HG03520 (cell line): Measurements from ENCODE around the gene CIP2A.

Experiments
- ATAC-seq: cut with Tn5 transposase; IDR thresholded peaks from one replicate; pipeline ENCODE4 v1.9.1; 2021; ENCODE audit warnings: mild to moderate bottlenecking, moderate library complexity; ENCODE audit not compliant: unreplicated experiment

CIP2A gene

DNA sequence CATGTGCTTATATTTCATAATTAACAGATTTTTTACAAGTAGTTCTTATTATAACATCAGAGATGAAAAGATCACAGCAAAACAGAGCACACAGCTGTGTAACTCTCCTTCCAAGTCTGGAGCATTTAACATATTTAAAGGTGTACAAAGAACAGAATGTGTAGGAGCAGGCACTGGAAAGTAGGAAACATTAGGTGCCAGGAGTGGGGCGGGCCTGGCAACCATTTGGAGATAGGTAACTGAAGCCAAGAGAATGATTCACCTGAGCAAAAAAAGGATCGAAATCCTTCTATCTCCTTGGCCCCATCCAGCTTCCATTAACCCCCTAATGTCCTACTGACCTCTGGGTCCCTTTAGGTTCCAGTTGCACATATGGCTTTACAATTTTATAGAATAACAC lies 76.6 kb downstream of the CIP2A start:
- ATAC-seq: no peak

- ATAC-seq: no peak
Measured at GRCh38 chr3:108511490-108511889, 77.7 kb downstream of the CIP2A start.

DNA sequence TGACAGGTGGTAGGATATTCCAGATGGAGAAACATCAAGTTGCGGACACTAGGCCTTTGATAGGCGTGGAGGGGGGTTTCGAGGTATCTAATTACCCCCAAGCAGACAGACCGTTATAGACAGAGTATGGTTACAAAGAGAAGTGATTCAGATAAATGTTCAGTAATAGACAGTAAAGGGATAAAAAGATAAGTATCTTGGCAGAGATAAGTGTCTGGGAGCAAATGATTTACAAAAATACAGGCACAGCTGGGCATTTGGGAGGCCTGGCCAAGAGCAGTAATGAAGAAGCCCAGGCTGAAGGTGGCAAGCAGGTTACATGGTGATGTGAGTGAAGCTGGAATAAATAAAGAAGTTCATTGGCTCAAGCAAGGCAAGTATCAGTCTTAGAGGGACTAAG lies 78.2 kb downstream of the CIP2A start:
- ATAC-seq: no peak

- ATAC-seq: no peak
Measured at GRCh38 chr3:108510496-108510895, 78.7 kb downstream of the CIP2A start, which contains the start of gene MYH15. Gene MYH15 (minus strand): TSS chr3:108510596. CDS start chr3:108510530, 66 bp downstream.

GRCh38 chr3:108509871-108510270 lies 79.4 kb downstream of the CIP2A start:
- no peak for ATAC-seq

GRCh38 chr3:108509263-108509662 lies 80.0 kb downstream of the CIP2A start:
- ATAC-seq: no peak

DNA sequence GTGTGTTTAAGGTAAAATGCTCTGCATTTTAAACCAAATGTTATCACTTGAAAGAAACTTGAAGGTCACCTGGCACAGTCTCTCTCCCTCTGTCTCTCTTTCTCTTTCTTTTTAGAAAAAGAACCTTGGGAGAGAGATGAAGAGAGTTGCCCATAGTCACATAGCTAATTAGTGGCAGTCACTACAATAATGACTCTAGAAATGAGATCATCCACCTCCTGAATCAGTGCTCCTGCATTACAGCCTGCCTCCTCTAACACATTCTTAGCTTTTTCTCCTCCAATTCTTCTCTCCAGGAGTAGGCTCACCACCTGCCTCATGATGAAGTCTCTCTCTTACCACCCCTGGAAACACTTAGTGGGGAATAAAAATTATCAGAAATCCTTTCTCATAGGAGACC lies 81.3 kb downstream of the CIP2A start:
- ATAC-seq: no peak

DNA sequence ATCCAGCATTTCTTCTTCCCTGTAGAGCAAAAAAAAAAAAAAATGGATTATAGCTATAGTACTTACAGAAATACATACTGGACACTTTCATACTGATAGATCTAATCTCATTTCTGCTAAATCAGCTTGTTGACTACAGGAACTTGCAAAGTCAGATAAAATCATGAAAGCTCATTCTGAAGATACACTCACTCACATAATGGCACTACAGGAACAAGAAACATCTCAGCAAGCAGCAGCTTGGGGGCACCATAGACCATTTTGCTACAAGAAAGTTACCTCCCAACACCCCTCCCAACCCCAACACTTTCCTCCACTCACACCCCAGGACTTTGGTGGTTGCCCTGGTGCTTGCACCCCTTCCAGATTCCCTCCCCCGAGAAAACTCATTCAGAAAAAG lies 83.4 kb downstream of the CIP2A start:
- ATAC-seq: no peak

- no peak for ATAC-seq
Measured at GRCh38 chr3:108503722-108504121, 85.5 kb downstream of the CIP2A start.

DNA sequence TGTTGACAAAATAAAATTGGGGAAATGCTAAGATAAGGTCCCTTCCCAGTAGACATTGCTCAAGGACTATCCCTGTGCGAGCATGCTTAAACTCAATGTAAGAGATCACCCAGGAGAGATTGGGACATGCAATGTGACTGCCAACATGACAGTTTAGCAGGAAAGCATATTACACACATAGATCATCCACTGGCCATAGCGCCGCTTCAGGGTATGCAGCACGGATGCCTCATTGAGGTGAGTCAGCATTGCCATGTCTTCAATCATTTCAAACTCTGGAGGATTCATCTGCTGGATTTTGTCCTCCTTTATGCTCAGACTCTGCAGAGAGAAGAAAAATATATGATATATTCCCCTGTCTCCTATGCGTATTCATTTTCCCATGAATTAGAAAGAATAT lies 87.7 kb downstream of the CIP2A start:
- no peak for ATAC-seq

DNA sequence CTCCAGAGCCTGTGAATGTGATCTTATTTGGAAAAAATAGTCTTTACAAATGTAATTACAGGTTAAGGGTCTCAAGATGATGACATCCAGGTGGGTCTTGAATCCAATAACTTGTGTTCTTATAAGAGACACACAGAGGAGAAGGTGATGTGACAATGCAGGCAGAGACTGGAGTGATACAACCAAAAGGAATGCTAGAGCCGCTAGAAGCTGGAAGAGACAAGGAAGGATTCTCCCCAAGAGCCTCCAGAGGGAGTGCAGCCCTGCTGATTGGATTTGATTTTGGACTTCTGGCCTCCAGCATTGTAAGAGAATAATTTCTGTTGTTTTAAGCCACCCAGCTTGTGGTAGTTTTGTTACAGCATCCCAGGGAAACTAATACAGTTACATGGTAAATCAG lies 88.5 kb downstream of the CIP2A start:
- no peak for ATAC-seq
